ENCODE results near the gene ALDH1A1.

ALDH1A1 gene

GRCh38 chr9:72902268-72902667 is 50.6 kb downstream of the ALDH1A1 start:
- H3K36me3 ChIP-seq (ENCODE audit: control insufficient read depth in 5 of 5, insufficient read depth in 5 of 5, low read length in 5 of 5), result peaks cover 0 to 29% (median 0%) of the 10 kb centered on the region in 5 donors
- peaks cover 0 to 7% (median 0%) of the 10 kb centered on the region in 5 donors for H3K4me1 ChIP-seq (ENCODE audit: control insufficient read depth in 5 of 5, insufficient read depth in 5 of 5, low read length in 5 of 5)
- H3K9me3 ChIP-seq (ENCODE audit: control insufficient read depth in 5 of 5, low read length in 5 of 5), result no peaks in the 10 kb centered on the region
- H3K27me3 ChIP-seq (ENCODE audit: control insufficient read depth in 5 of 5, insufficient read depth in 4 of 5, low read length in 5 of 5), result no peaks in the 10 kb centered on the region
- H3K27ac ChIP-seq (ENCODE audit: low read depth, low read length), result no peak overlapping the region
- H3K4me3 ChIP-seq (ENCODE audit: low read depth in 1 of 5, low read length in 5 of 5), result no peak overlapping the region
- H3K9ac ChIP-seq (ENCODE audit: low read length in 5 of 5), result no peak overlapping the region

GRCh38 chr9:72899734-72900477 is 52.9 kb downstream of the ALDH1A1 start:
- H3K27ac ChIP-seq (ENCODE audit: low read depth, low read length), result no peak overlapping the region
- peaks cover 0 to 25% (median 0%) of the 10 kb centered on the region in 5 donors for H3K36me3 ChIP-seq (ENCODE audit: control insufficient read depth in 5 of 5, insufficient read depth in 5 of 5, low read length in 5 of 5)
- peaks cover 0 to 9% (median 0%) of the 10 kb centered on the region in 5 donors for H3K4me1 ChIP-seq (ENCODE audit: control insufficient read depth in 5 of 5, insufficient read depth in 5 of 5, low read length in 5 of 5)
- no peaks in the 10 kb centered on the region for H3K27me3 ChIP-seq (ENCODE audit: control insufficient read depth in 5 of 5, insufficient read depth in 4 of 5, low read length in 5 of 5)
- H3K9me3 ChIP-seq (ENCODE audit: control insufficient read depth in 5 of 5, low read length in 5 of 5), result no peaks in the 10 kb centered on the region
- H3K4me3 ChIP-seq (ENCODE audit: low read depth in 1 of 5, low read length in 5 of 5), result no peak overlapping the region
- no peak overlapping the region for H3K9ac ChIP-seq (ENCODE audit: low read length in 5 of 5)

GRCh38 chr9:72898784-72899733 is 53.8 kb downstream of the ALDH1A1 start:
- Histone ChIP-seq H3K4me3 (ENCODE audit: low read depth in 1 of 5, low read length in 5 of 5) (no peak overlapping the region), H3K4me1 (ENCODE audit: control insufficient read depth in 5 of 5, insufficient read depth in 5 of 5, low read length in 5 of 5) (peaks cover 0 to 9% (median 0%) of the 10 kb centered on the region in 5 donors), H3K36me3 (ENCODE audit: control insufficient read depth in 5 of 5, insufficient read depth in 5 of 5, low read length in 5 of 5) (peaks cover 0 to 17% (median 0%) of the 10 kb centered on the region in 5 donors), H3K9ac (ENCODE audit: low read length in 5 of 5) (no peak overlapping the region), H3K27ac (ENCODE audit: low read depth, low read length) (no peak overlapping the region), H3K27me3 (ENCODE audit: control insufficient read depth in 5 of 5, insufficient read depth in 4 of 5, low read length in 5 of 5) (no peaks in the 10 kb centered on the region), H3K9me3 (ENCODE audit: control insufficient read depth in 5 of 5, low read length in 5 of 5) (no peaks in the 10 kb centered on the region)

GRCh38 chr9:72898360-72898759 is 54.5 kb downstream of the ALDH1A1 start:
- Histone ChIP-seq H3K27me3 (ENCODE audit: control insufficient read depth in 5 of 5, insufficient read depth in 4 of 5, low read length in 5 of 5) (no peaks in the 10 kb centered on the region), H3K4me1 (ENCODE audit: control insufficient read depth in 5 of 5, insufficient read depth in 5 of 5, low read length in 5 of 5) (peaks cover 0 to 9% (median 0%) of the 10 kb centered on the region in 5 donors), H3K36me3 (ENCODE audit: control insufficient read depth in 5 of 5, insufficient read depth in 5 of 5, low read length in 5 of 5) (peaks cover 0 to 17% (median 0%) of the 10 kb centered on the region in 5 donors), H3K4me3 (ENCODE audit: low read depth in 1 of 5, low read length in 5 of 5) (no peak overlapping the region), H3K9ac (ENCODE audit: low read length in 5 of 5) (no peak overlapping the region), H3K9me3 (ENCODE audit: control insufficient read depth in 5 of 5, low read length in 5 of 5) (no peaks in the 10 kb centered on the region), H3K27ac (ENCODE audit: low read depth, low read length) (no peak overlapping the region)

GRCh38 chr9:72897069-72897649 is 55.7 kb downstream of the ALDH1A1 start:
- Histone ChIP-seq H3K4me3 (ENCODE audit: low read depth in 1 of 5, low read length in 5 of 5) (no peak overlapping the region), H3K27me3 (ENCODE audit: control insufficient read depth in 5 of 5, insufficient read depth in 4 of 5, low read length in 5 of 5) (no peaks in the 10 kb centered on the region), H3K9me3 (ENCODE audit: control insufficient read depth in 5 of 5, low read length in 5 of 5) (no peaks in the 10 kb centered on the region), H3K9ac (ENCODE audit: low read length in 5 of 5) (no peak overlapping the region), H3K36me3 (ENCODE audit: control insufficient read depth in 5 of 5, insufficient read depth in 5 of 5, low read length in 5 of 5) (peaks cover 0 to 9% (median 0%) of the 10 kb centered on the region in 5 donors), H3K4me1 (ENCODE audit: control insufficient read depth in 5 of 5, insufficient read depth in 5 of 5, low read length in 5 of 5) (peaks cover 0 to 9% (median 0%) of the 10 kb centered on the region in 5 donors), H3K27ac (ENCODE audit: low read depth, low read length) (no peak overlapping the region)

- Histone ChIP-seq H3K4me1 (ENCODE audit: control insufficient read depth in 5 of 5, insufficient read depth in 5 of 5, low read length in 5 of 5) (peaks cover 0 to 9% (median 0%) of the 10 kb centered on the region in 5 donors), H3K36me3 (ENCODE audit: control insufficient read depth in 5 of 5, insufficient read depth in 5 of 5, low read length in 5 of 5) (peaks cover 0 to 6% (median 0%) of the 10 kb centered on the region in 5 donors), H3K27ac (ENCODE audit: low read depth, low read length) (no peak overlapping the region), H3K27me3 (ENCODE audit: control insufficient read depth in 5 of 5, insufficient read depth in 4 of 5, low read length in 5 of 5) (no peaks in the 10 kb centered on the region), H3K9ac (ENCODE audit: low read length in 5 of 5) (no peak overlapping the region), H3K4me3 (ENCODE audit: low read depth in 1 of 5, low read length in 5 of 5) (no peak overlapping the region), H3K9me3 (ENCODE audit: control insufficient read depth in 5 of 5, low read length in 5 of 5) (no peaks in the 10 kb centered on the region)
Measured at GRCh38 chr9:72896439-72896838, 56.4 kb downstream of the ALDH1A1 start.

- Histone ChIP-seq H3K9ac (ENCODE audit: low read length in 5 of 5) (no peak overlapping the region), H3K9me3 (ENCODE audit: control insufficient read depth in 5 of 5, low read length in 5 of 5) (no peaks in the 10 kb centered on the region), H3K27ac (ENCODE audit: low read depth, low read length) (no peak overlapping the region), H3K4me3 (ENCODE audit: low read depth in 1 of 5, low read length in 5 of 5) (no peak overlapping the region), H3K4me1 (ENCODE audit: control insufficient read depth in 5 of 5, insufficient read depth in 5 of 5, low read length in 5 of 5) (peaks cover 0 to 9% (median 0%) of the 10 kb centered on the region in 5 donors), H3K27me3 (ENCODE audit: control insufficient read depth in 5 of 5, insufficient read depth in 4 of 5, low read length in 5 of 5) (no peaks in the 10 kb centered on the region), H3K36me3 (ENCODE audit: control insufficient read depth in 5 of 5, insufficient read depth in 5 of 5, low read length in 5 of 5) (peaks cover 0 to 10% (median 0%) of the 10 kb centered on the region in 5 donors)
Measured at GRCh38 chr9:72895122-72895521, 57.7 kb downstream of the ALDH1A1 start.

- Histone ChIP-seq H3K4me3 (ENCODE audit: low read depth in 1 of 5, low read length in 5 of 5) (no peak overlapping the region), H3K27ac (ENCODE audit: low read depth, low read length) (no peak overlapping the region), H3K9me3 (ENCODE audit: control insufficient read depth in 5 of 5, low read length in 5 of 5) (no peaks in the 10 kb centered on the region), H3K9ac (ENCODE audit: low read length in 5 of 5) (no peak overlapping the region), H3K36me3 (ENCODE audit: control insufficient read depth in 5 of 5, insufficient read depth in 5 of 5, low read length in 5 of 5) (peaks cover 0 to 14% (median 3%) of the 10 kb centered on the region in 5 donors), H3K4me1 (ENCODE audit: control insufficient read depth in 5 of 5, insufficient read depth in 5 of 5, low read length in 5 of 5) (peaks cover 0 to 9% (median 0%) of the 10 kb centered on the region in 5 donors), H3K27me3 (ENCODE audit: control insufficient read depth in 5 of 5, insufficient read depth in 4 of 5, low read length in 5 of 5) (no peaks in the 10 kb centered on the region)
Measured at GRCh38 chr9:72894342-72894741, 58.5 kb downstream of the ALDH1A1 start.

GRCh38 chr9:72893437-72893836 is 59.4 kb downstream of the ALDH1A1 start:
- peaks cover 0 to 9% (median 0%) of the 10 kb centered on the region in 5 donors for H3K4me1 ChIP-seq (ENCODE audit: control insufficient read depth in 5 of 5, insufficient read depth in 5 of 5, low read length in 5 of 5)
- no peaks in the 10 kb centered on the region for H3K9me3 ChIP-seq (ENCODE audit: control insufficient read depth in 5 of 5, low read length in 5 of 5)
- no peak overlapping the region for H3K27ac ChIP-seq (ENCODE audit: low read depth, low read length)
- H3K9ac ChIP-seq (ENCODE audit: low read length in 5 of 5), result no peak overlapping the region
- no peaks in the 10 kb centered on the region for H3K27me3 ChIP-seq (ENCODE audit: control insufficient read depth in 5 of 5, insufficient read depth in 4 of 5, low read length in 5 of 5)
- peaks cover 0 to 20% (median 3%) of the 10 kb centered on the region in 5 donors for H3K36me3 ChIP-seq (ENCODE audit: control insufficient read depth in 5 of 5, insufficient read depth in 5 of 5, low read length in 5 of 5)
- H3K4me3 ChIP-seq (ENCODE audit: low read depth in 1 of 5, low read length in 5 of 5), result no peak overlapping the region

Data from subcutaneous abdominal adipose tissue (tissue), 5 donors.